ENCODE data around the gene GZMA. TPM values are rescaled to one million over a fixed set of nuclear protein-coding genes. Genes with fewer than 3 reads are reported as not detected.
"Not testable (repeated sequence)": the region's sequence is repeated elsewhere in the genome, so short reads cannot be mapped to it uniquely, and the experiment has no call there.

Gene GZMA
- not detected for total RNA-seq

GRCh38 chr5:55102348-55102747 lies at the start of gene GZMA:
Gene GZMA (plus strand): TSS chr5:55102646. CDS start chr5:55102683, 37 bp downstream.
- DNase-seq, result no peak

GRCh38 chr5:55055183-55055582 lies 47.3 kb upstream of the GZMA start:
- DNase-seq, result no peak

DNA sequence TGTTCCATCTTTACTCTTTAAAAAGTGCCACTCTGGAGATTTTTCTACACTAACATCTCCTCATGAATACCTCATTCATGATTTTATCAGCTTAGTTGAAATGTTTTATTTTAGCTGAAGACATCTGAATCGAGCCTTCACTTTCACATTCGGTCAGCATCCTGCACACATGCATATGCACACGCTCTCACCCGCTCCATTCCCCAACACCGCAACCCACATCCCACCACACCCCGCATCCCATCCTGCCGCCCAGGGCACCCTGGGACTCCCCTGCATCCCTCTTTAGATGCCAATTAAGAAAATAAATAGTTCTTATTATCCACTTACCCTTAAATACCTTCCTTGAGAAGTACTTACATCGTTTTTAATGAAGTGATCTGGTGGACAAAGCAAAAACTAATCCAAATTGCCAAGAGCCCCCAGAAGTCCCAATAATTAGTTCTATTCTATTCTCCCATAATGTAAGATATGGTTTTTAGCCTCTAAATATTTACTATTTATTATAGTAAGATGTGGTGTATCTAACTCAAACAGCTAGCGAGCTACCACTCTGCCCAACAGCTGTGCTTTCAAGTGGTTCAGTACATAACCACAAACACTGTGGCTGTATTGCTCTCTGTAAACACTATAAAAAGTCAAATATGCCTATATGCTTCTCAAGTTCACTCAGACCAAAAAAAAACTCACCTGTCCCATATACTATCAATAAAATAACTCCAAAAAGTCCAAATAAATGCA lies 40.2 kb upstream of the GZMA start:
- no peak for DNase-seq

- DNase-seq, result no peak
These were observed 39.1 kb upstream of the GZMA start for GRCh38 chr5:55063220-55063863.

- no peak for DNase-seq
These were observed 38.5 kb upstream of the GZMA start for GRCh38 chr5:55063899-55064298.

DNA sequence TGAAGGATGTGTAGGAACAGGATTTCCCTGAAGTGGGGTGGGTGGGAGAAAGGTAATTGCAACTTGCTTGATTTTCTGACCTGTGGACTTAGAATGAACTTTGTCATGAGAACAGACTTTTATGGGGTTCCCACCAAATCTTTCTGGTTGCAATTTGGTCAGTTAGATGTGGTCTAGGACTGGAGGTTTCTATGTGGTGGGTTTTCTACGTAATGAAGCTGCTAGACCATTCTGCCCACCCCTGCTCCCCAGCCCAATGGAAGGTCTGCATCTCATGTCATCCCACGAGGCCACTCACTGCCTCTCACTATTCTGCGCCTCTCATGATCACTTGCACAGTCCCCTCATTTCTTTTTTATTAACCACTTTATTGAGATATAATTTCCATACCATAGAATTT lies 37.9 kb upstream of the GZMA start:
- no peak for DNase-seq

DNA sequence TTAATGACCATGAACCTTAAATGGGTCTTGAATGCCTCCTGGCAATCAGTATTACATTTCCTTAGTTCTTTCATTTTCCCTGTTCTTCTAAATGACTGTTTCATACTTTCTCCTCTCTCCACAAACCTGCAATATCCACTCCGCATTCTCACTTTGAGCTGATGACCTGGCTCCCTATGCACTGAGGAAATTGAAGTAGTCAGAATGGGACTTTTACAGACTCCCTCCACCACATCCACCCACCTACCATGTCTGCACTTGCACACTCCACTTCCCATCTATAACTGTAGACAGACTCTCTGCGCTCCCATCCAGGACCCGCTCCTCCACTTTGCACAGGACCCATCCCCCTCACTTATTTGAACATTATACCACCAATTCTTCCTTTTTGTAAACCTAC lies 36.2 kb upstream of the GZMA start:
- no peak for DNase-seq

GRCh38 chr5:55070968-55071367 lies 31.5 kb upstream of the GZMA start:
- no peak for DNase-seq

GRCh38 chr5:55071413-55071812 lies 31.0 kb upstream of the GZMA start:
- no peak for DNase-seq

GRCh38 chr5:55072666-55073065 lies 29.8 kb upstream of the GZMA start:
- no peak for DNase-seq

DNA sequence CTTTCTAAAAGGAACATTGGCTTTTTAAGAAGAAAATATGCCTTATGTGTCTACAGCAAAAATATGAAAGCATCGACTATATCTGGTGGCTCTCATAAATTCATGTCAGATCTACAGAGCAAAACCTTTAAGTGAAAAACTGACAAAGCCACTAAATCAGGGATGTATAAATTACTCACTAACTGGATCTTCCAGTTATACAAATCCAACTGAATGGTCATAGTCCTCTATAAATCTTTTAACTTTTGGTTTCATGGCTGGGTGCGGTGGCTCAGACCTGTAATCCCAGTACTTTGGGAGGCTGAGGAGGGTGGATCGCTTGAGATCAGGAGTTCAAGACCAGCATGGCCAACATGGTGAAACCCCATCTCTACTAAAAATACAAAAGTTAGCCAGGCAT lies 29.2 kb upstream of the GZMA start:
- DNase-seq, result no peak

DNA sequence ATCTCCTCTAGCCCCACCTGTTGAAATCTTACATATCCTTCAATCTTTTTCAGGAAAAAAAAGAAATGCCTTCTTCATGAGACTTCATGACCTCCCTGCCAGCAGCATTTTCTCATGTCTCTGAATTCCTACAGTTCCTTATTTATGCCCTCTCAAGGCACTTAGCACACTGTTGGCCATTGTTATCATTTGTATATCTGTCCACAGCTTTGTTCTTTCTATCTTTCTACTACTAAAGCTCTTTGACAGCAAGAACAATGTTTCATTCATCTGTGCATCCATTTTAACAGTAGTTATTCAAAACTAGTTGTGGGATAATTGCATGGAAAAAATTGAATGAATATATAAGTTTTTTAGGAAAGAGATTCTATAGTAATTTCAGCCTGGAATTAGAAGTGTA lies 20.9 kb upstream of the GZMA start:
- no peak for DNase-seq

GRCh38 chr5:55089301-55089700 lies 13.1 kb upstream of the GZMA start:
- not testable (repeated sequence) for DNase-seq

GRCh38 chr5:55091011-55091410 lies 11.4 kb upstream of the GZMA start:
- not testable (repeated sequence) for DNase-seq

DNA sequence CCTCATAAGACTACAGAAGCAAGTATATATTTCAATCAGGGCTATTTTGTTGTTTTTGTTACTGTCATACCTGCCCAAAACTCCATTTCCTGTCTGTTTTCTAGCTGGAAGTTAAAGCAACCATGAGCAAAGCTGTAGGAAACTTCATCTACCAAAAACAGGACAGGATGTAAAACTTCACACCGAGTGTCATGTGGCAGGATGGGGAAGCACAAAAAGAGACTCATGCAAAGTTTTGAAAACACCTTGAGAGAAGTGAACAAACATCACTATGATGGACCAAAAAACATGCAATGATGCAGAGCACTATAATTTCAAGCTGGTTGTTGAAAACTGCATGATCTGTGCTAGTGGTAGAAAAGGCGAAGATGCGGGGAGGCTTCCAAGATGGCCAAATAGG lies 6.3 kb upstream of the GZMA start:
- DNase-seq, result no peak

- no peak for DNase-seq
These were observed 5.6 kb upstream of the GZMA start for GRCh38 chr5:55096861-55097260.

GRCh38 chr5:55101148-55101547 lies 1.3 kb upstream of the GZMA start:
- not testable (repeated sequence) for DNase-seq

DNA sequence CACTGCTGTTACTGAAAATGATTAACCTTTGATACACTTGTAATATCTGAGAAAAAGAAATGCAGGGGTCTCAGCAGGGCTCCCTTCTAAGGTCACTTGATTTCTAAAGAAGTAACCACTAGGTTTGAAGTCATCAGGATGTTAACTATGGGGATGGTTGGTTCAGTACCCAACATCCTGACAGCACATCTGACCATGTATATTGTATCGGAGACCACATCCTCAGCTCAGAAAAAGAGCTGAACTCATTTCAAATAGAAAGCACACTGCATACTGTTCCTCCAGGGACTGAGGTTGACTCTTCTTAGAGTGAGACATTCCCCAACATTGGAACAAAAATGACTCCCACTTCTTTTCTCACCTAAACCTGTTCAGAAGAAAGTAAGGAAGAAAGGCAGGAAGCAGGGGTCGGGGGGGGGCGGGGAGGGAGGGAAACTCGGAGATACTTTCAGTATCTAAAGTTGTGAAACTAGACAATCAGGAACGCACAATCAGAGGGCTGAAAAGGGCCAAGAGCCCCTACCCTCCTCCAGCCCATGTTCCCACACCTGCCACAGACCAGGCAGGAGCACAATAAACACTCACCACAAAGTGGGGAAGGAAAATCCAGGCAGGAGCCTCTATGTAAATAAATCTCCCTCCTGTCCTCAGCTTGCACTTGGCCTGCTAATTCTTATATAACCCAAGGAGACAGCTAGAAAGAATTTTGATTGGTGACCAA lies 730 bp upstream of the GZMA start:
- DNase-seq, result no peak

DNA sequence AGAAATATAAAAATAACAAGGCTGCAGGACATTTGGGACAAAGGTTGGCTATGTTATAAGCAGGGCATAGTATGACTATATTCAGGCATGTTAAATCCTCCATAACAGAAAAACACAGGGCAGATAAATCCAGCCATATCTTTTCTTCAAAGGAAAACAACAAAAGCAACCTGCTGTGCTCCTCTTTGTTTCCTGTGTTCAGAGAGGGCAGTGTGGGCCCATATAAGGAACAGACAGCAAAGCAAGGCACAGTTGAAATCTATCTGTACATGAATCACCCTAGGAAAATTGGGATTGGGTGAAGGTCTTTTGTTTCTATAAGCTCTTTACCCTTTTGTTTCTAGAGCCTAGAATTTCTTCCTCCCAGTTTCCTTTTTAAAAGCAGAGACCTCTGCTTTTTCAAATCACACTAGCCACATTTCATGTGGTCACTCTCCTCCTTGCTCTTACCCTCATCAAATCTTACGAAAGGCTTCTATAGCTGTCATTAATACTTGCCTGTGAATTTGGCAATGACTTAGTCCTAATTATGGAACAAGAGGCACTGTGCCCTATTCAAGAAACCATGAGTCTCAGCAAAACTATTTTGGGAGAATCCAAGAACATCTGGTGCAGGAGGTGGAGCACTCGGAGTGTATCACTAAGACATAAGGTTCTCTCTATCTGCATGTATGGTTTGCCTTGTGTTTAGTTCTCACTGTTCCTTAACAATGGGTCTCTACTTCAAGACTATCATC lies 1.8 kb downstream of the GZMA start:
- no peak for DNase-seq

GRCh38 chr5:55104946-55105701 lies 2.7 kb downstream of the GZMA start:
- DNase-seq, result no peak

GRCh38 chr5:55105976-55106375 lies 3.5 kb downstream of the GZMA start:
- not testable (repeated sequence) for DNase-seq

- no peak for DNase-seq
These were observed 6.2 kb downstream of the GZMA start for GRCh38 chr5:55108661-55109060.
